Prostate gland (tissue), 2 donors: Measurements from ENCODE around the gene NLRC3.

ENCODE experiments used
- POLR2A ChIP-seq: fragments of 450-650 bp; IDR thresholded peaks from one replicate; pipeline ENCODE4 v1.6.1; 2016; ENCODE audit warnings: antibody characterized with exemption, mild to moderate bottlenecking
- POLR2AphosphoS5 ChIP-seq: sonication (generic); formaldehyde crosslinking; IDR thresholded peaks from one replicate; pipeline ENCODE4 v1.6.1; 2017; ENCODE audit warnings: antibody characterized with exemption
- TF ChIP-seq, protein P1 (sequence below), 4 experiments: fragments of 200-600 bp in 2 of 4; fragments of 450-650 bp in 2 of 4; sonication (generic) in 2 of 4; IDR thresholded peaks; 1 replicate in 3 of 4; 2 replicates in 1 of 4; pipeline ENCODE4 v1.5.1; 2016 to 2019; ENCODE audit warnings: antibody characterized with exemption in 4 of 4, mild to moderate bottlenecking in 2 of 4, moderate library complexity in 2 of 4

GRCh38 chr16:3596101-3596861 lies 19.1 kb upstream of the NLRC3 start:
- TF ChIP-seq, protein P1, sequence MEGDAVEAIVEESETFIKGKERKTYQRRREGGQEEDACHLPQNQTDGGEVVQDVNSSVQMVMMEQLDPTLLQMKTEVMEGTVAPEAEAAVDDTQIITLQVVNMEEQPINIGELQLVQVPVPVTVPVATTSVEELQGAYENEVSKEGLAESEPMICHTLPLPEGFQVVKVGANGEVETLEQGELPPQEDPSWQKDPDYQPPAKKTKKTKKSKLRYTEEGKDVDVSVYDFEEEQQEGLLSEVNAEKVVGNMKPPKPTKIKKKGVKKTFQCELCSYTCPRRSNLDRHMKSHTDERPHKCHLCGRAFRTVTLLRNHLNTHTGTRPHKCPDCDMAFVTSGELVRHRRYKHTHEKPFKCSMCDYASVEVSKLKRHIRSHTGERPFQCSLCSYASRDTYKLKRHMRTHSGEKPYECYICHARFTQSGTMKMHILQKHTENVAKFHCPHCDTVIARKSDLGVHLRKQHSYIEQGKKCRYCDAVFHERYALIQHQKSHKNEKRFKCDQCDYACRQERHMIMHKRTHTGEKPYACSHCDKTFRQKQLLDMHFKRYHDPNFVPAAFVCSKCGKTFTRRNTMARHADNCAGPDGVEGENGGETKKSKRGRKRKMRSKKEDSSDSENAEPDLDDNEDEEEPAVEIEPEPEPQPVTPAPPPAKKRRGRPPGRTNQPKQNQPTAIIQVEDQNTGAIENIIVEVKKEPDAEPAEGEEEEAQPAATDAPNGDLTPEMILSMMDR (IDR thresholded peaks at IDR 0.05): no peak
- TF ChIP-seq POLR2AphosphoS5: no peak
- TF ChIP-seq POLR2A: no peak
